ENCODE results near the gene MDM4.
"Not testable (repeated sequence)": the region's sequence is repeated elsewhere in the genome, so short reads cannot be mapped to it uniquely, and the experiment has no call there.

MDM4 gene, protein sequence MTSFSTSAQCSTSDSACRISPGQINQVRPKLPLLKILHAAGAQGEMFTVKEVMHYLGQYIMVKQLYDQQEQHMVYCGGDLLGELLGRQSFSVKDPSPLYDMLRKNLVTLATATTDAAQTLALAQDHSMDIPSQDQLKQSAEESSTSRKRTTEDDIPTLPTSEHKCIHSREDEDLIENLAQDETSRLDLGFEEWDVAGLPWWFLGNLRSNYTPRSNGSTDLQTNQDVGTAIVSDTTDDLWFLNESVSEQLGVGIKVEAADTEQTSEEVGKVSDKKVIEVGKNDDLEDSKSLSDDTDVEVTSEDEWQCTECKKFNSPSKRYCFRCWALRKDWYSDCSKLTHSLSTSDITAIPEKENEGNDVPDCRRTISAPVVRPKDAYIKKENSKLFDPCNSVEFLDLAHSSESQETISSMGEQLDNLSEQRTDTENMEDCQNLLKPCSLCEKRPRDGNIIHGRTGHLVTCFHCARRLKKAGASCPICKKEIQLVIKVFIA

GRCh38 chr1:204516180-204516879 is at the start of gene MDM4:
MDM4 (plus strand) TSS chr1:204516406; CDS start chr1:204525519, 9,113 bp downstream.
- DNase-seq (ENCODE audit: low read depth in 2 of 3, low spot score in 1 of 3) = peak; percentile 91 to 94 (median 92)

GRCh38 chr1:204466416-204467405 is 49.5 kb upstream of the MDM4 start:
- no peak for DNase-seq (ENCODE audit: low read depth in 2 of 3, low spot score in 1 of 3)

GRCh38 chr1:204468206-204468605 is 48.0 kb upstream of the MDM4 start:
- DNase-seq (ENCODE audit: low read depth in 2 of 3, low spot score in 1 of 3) = no peak

DNA sequence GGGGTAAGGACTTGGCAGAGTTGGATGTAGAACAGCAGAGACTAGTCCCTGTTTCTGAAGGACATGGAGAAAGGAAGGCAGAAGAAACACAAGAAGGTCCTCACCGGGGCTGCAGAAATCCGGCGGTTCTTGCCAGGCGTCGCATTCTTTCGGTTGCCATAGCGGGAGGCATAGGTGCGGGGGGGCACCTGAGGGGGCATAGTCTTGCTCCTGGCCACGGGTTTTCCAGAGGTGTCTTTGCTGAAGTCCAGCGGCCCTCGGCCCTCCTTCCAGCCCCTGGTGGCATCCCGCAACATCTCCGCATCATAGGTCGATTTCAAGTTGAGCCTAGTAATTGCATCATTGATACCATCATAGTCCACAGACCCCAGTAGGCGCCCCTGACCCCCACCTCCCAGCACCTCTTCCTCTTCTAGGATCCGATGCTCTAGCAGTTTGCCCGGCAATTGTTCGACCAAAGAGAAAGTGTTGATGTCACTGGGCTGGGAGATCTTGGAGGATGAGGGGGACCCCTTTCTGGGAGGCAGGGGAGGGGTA is 47.4 kb upstream of the MDM4 start:
- DNase-seq (ENCODE audit: low read depth in 2 of 3, low spot score in 1 of 3) = no peak

DNA sequence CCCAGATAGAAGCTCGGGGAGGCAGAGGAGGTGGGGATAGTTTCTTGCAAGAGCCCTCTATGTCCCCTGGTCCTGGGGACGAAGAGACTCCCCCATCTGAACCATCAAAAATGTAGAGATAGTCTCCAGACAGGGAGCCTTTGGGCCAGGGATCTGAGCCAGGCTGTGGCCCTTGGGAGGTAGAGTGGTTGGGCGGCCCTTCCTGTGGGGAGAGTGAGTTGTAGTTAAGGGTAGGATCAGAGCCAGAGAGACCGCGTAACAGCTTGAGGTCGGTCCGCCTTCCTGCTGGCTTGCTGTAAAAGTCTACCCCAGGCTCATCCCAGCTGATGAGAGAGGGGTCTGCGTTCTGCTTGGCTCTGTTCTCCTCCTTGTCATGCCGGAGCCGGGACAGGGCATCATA is 46.9 kb upstream of the MDM4 start:
- DNase-seq (ENCODE audit: low read depth in 2 of 3, low spot score in 1 of 3) = no peak

GRCh38 chr1:204471687-204472086 is 44.5 kb upstream of the MDM4 start:
- DNase-seq (ENCODE audit: low read depth in 2 of 3, low spot score in 1 of 3) = no peak

DNA sequence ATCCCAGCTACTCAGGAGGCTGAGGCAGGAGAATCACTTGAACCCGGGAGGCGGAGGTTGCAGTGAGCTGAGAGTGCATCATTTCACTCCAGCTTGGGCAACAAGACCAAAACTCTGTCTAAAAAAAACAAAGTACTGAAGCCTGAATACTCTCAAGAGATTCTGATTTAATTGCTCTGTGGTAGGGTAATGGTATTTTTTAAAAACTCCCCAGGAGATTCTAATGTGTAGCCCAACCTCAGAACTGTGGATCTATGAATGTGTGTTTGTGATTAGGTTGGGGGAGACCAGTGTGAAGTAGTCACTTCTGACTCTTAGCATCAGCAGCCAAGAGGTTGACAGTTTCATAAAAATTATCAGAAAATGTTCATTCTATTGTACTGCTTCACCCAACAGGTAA is 43.5 kb upstream of the MDM4 start:
- DNase-seq (ENCODE audit: low read depth in 2 of 3, low spot score in 1 of 3) = no peak

- no peak for DNase-seq (ENCODE audit: low read depth in 2 of 3, low spot score in 1 of 3)
Observed at GRCh38 chr1:204473400-204473965, 42.7 kb upstream of the MDM4 start.

- DNase-seq (ENCODE audit: low read depth in 2 of 3, low spot score in 1 of 3) = no peak
Observed at GRCh38 chr1:204475656-204476432, 40.4 kb upstream of the MDM4 start.

GRCh38 chr1:204476563-204476962 is 39.6 kb upstream of the MDM4 start:
- DNase-seq (ENCODE audit: low read depth in 2 of 3, low spot score in 1 of 3) = no peak

- no peak for DNase-seq (ENCODE audit: low read depth in 2 of 3, low spot score in 1 of 3)
Observed at GRCh38 chr1:204477036-204477740, 39.0 kb upstream of the MDM4 start.

GRCh38 chr1:204478172-204478899 is 37.9 kb upstream of the MDM4 start:
- DNase-seq (ENCODE audit: low read depth in 2 of 3, low spot score in 1 of 3) = no peak

- no peak for DNase-seq (ENCODE audit: low read depth in 2 of 3, low spot score in 1 of 3)
Observed at GRCh38 chr1:204478921-204479320, 37.3 kb upstream of the MDM4 start.

DNA sequence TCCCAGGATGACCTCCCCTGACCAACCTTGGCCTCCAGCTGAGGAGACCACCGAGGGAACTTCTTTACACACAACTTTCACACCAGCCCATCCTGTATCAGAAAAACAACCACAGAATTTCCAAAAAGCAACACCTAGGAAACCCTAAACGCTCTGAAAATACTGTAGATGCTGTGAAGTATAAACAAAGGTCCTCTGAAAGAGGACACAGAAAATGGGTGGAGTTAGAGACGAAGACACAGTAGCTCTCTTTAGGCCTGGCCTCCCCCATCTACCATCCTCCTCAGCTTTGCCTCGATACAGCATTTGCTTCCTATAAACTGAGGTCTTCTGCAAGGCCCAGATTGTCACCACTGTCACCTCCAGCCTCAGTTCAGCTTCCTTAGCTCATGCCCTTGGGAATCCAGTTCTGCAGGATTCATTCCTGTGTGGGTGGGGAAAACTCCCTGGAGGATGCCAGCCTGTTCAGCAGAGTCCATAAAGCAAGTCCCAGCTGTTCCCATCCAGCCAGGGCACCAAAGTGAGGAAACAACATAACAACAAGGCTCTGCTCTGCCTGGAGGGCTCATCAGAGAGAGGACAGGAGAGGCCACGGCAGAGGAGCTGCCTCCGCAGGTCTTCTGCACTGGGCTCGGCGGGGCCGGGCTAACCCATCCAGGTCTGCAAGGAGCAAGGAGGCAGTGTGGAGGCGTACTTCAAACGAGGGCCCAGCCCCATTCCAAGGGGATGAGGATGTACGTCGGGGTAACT is 36.6 kb upstream of the MDM4 start:
- no peak for DNase-seq (ENCODE audit: low read depth in 2 of 3, low spot score in 1 of 3)

GRCh38 chr1:204480515-204480914 is 35.7 kb upstream of the MDM4 start:
- DNase-seq (ENCODE audit: low read depth in 2 of 3, low spot score in 1 of 3) = no peak

DNA sequence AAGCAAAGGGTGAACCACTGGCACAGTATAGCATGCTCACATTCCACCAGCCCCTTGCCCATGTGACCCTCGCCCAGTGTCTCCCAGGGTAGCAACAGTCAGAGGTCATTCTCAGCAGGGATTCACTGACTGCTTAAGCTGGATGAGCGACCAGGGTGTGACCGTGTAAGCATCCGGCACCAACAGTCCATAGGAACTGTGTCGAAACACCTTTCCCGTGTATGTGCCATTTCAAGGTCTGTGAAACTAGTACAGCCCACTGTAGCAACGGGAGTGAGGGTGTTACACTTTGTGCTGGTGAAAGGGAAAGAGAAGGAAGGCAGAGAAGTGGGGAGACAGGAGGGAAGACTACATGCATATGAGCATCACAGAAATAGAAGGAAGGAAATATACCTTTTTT is 32.4 kb upstream of the MDM4 start:
- no peak for DNase-seq (ENCODE audit: low read depth in 2 of 3, low spot score in 1 of 3)

DNA sequence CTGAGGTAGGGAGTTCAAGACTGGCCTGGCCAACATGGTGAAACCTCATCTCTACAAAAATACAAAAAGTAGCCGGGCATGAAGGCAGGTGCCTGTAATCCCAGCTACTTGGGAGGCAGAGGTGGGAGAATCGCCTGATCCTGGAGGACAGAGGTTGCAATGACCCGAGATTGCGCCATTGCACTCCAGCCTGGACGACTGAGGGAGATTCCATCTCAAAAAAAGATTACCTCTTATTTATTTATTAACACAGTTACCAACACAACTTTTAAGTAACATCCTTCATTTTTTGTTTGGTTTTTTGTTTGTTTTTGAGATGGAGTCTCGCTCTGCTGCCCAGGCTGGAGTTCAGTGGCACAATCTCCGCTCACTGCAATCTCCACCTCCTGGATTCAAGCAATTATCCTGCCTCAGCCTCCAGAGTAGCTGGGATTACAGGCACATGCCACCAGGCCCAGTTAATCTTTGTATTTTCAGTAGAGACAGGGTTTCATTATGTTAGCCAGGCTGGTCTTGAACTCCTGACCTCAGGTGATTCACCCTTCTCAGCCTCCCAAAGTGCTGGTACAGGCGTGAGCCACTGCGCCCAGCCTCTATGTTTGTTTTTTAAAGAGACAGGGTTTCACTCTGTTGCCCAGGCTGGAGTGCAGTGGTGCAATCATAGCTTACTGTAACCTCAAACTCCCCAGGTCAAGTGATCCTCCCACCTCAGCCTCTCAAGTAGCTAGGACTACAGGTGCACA is 29.5 kb upstream of the MDM4 start:
- DNase-seq (ENCODE audit: low read depth in 2 of 3, low spot score in 1 of 3) = not testable (repeated sequence)
